ENCODE measurements around the gene DNTT. TPM values are rescaled to one million over a fixed set of nuclear protein-coding genes. Genes with fewer than 3 reads are reported as not detected.

Gene DNTT
- total and polyA plus RNA-seq, 5 donors, result not detected

DNA sequence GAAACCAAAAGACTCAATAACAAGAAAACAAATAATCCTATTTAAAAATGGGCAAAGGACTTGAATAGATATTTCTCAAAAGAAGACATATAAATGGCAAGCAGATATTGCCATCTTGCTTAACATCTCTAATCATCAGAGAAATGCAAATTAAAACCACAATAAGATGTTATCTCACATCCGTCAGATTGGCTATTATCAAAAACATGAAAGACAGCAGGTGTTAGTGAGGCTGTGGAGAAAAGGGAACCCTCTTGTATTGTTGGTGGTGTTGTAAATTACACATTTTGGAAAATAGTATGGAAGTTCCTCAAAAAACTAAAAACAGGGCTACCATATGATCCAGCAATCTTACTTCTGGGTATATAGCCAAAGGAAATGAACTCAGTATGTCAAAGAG lies 28.9 kb downstream of the DNTT start:
- Histone ChIP-seq H3K9me3 (ENCODE audit: control insufficient read depth, low read length) (no peaks in the 10 kb centered on the region), H3K4me3 (ENCODE audit: low read length) (no peak overlapping the region), H3K27ac (ENCODE audit: low read length) (no peak overlapping the region), H3K27me3 (ENCODE audit: control insufficient read depth, insufficient read depth) (no peaks in the 10 kb centered on the region), H3K4me1 (ENCODE audit: control insufficient read depth, insufficient read depth, low read length) (no peaks in the 10 kb centered on the region)
- DNase-seq (no peak), ATAC-seq (no peak)
- intact Hi-C loops (cut with DNase I), result no loop called here
- WGBS, result 61% methylated on average over 1 of the region's 1 CpG

DNA sequence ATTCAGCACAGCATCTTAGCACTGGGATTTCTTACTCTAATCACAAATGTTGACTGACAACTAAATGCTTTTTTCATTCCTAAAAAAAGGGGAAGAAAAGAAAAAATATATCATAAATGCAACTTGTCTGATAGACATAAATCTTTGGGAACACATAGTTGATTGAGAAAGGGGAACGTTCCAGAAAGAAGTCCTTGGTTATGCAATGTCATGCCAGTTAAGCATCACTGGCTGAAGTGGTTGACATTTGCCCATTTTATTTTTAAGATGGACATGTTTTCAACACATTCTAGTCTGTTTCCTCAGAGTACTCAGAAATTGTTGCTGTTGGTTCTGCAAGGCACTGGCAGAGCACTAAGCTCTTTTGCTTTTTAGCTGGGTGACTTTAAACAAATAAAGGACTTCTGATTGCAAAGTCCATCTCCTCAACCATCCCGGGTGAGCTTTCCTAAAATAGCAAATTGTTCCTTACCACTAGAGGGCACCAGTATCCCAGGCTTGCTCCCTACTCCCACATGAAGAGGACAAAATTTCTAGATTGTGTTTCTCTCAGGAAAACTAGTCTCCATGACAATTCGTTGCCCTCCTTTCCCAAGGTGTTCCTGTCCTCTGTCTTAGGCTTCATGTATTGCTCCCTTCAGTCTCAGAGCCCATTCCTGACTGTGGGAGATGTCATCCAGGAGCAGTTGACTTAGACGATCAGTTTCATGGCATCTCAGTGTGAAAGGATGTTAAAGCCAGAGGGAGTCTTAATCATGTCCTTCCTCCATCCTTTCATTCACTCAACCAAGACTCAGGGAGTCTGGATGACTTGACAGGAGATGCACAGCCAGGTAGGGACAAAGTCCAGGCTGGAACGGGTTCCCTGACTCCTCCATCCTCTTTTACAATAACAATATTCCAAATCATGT lies 30.6 kb downstream of the DNTT start:
- DNase-seq, result no peak
- no peaks in the 10 kb centered on the region for H3K9me3 ChIP-seq (ENCODE audit: control insufficient read depth, low read length)
- H3K27ac ChIP-seq (ENCODE audit: low read length), result no peak overlapping the region
- intact Hi-C loops (cut with DNase I), result no loop called here
- peak in 1 of 2 donors; percentile 55 for ATAC-seq
- 41% methylated on average over 5 of the region's 5 CpGs for WGBS
- H3K27me3 ChIP-seq (ENCODE audit: control insufficient read depth, insufficient read depth), result no peaks in the 10 kb centered on the region
- H3K4me1 ChIP-seq (ENCODE audit: control insufficient read depth, insufficient read depth, low read length), result no peaks in the 10 kb centered on the region
- no peak overlapping the region for H3K4me3 ChIP-seq (ENCODE audit: low read length)

- no peak for DNase-seq
- H3K4me3 ChIP-seq (ENCODE audit: low read length), result no peak overlapping the region
- no peaks in the 10 kb centered on the region for H3K4me1 ChIP-seq (ENCODE audit: control insufficient read depth, insufficient read depth, low read length)
- H3K27ac ChIP-seq (ENCODE audit: low read length), result no peak overlapping the region
- intact Hi-C loops (cut with DNase I), result no loop called here
- H3K27me3 ChIP-seq (ENCODE audit: control insufficient read depth, insufficient read depth), result no peaks in the 10 kb centered on the region
- no peaks in the 10 kb centered on the region for H3K9me3 ChIP-seq (ENCODE audit: control insufficient read depth, low read length)
- WGBS, result 94% methylated on average over 2 of the region's 2 CpGs
- no peak for ATAC-seq
Measured at GRCh38 chr10:96337106-96337505, 32.9 kb downstream of the DNTT start.

GRCh38 chr10:96338279-96338925 lies 34.2 kb downstream of the DNTT start:
- intact Hi-C loops (cut with DNase I), result no loop called here
- 43% methylated on average over 5 of the region's 5 CpGs for WGBS
- no peaks in the 10 kb centered on the region for H3K27me3 ChIP-seq (ENCODE audit: control insufficient read depth, insufficient read depth)

GRCh38 chr10:96339383-96339782 lies 35.1 kb downstream of the DNTT start:
- Histone ChIP-seq H3K4me3 (ENCODE audit: low read length) (no peak overlapping the region), H3K9me3 (ENCODE audit: control insufficient read depth, low read length) (no peaks in the 10 kb centered on the region), H3K4me1 (ENCODE audit: control insufficient read depth, insufficient read depth, low read length) (no peaks in the 10 kb centered on the region), H3K27me3 (ENCODE audit: control insufficient read depth, insufficient read depth) (no peaks in the 10 kb centered on the region), H3K27ac (ENCODE audit: low read length) (no peak overlapping the region)
- intact Hi-C loops (cut with DNase I), result no loop called here
- ATAC-seq (peak; percentile 50 to 81), DNase-seq (no peak)
- 70% methylated on average over 4 of the region's 4 CpGs for WGBS

More at GRCh38 chr10:96338279-96338925, 34.2 kb downstream of the DNTT start:
- DNase-seq (no peak), ATAC-seq (peak in 1 of 2 donors; percentile 8)
- no peaks in the 10 kb centered on the region for H3K9me3 ChIP-seq (ENCODE audit: control insufficient read depth, low read length)
- H3K4me1 ChIP-seq (ENCODE audit: control insufficient read depth, insufficient read depth, low read length), result no peaks in the 10 kb centered on the region
- no peak overlapping the region for H3K27ac ChIP-seq (ENCODE audit: low read length)
- H3K4me3 ChIP-seq (ENCODE audit: low read length), result no peak overlapping the region

- WGBS, result 38% methylated on average over 7 of the region's 7 CpGs
- Histone ChIP-seq H3K4me1 (ENCODE audit: control insufficient read depth, insufficient read depth, low read length) (no peaks in the 10 kb centered on the region), H3K27me3 (ENCODE audit: control insufficient read depth, insufficient read depth) (no peaks in the 10 kb centered on the region), H3K27ac (ENCODE audit: low read length) (no peak overlapping the region), H3K4me3 (ENCODE audit: low read length) (no peak overlapping the region), H3K9me3 (ENCODE audit: control insufficient read depth, low read length) (no peaks in the 10 kb centered on the region)
- intact Hi-C loops (cut with DNase I), result no loop called here
- ATAC-seq, result peak; percentile 73 to 78
- DNase-seq, result peak; percentile 39 to 76 (median 67)
Measured at GRCh38 chr10:96339956-96340904, 36.0 kb downstream of the DNTT start.

DNA sequence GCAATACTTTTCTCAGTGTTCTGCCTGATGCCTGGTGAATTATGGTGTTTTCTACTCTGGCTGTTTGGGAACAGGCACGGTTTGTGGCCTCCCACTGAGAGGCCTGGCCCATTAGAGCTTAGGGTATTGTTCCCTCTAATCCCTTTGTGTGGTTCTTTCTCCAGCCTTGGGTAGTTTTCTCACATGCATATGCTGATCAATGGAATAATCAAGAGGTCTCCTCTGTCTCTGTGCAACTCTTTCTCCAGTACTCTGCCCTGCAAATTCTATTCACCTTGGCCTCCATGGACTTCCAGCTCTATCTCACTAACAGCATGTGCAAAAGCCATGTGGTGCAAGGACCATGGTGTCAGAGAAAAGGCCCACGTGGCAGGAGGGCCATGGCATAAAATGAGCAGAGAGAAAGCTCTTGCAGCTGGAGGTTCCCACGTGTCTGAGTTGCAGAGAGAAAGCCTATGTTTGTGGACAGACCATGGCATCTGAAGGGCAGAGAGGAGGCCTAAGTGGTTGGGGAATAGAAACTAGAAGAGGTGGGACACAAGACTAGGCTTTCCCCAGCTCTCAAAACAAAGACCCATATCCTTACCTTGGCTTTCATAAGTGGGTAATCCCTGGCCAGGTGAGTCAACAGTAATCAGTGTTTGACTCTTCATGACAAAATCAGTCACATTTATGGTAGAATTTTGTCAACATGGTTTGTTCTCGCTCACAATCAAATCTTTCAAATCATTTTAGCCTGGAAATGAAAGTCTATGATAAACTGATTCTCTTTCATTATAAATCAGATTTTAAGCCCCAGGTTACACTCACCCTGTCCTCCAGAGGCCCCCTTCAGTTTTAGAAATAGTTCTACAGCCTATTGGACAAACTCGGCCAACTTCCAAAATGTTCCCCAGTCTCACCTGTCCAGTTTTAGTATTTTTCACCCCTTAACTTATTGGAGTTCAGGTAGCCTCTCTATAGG lies 37.3 kb downstream of the DNTT start:
- ATAC-seq (no peak), DNase-seq (no peak)
- WGBS, result 69% methylated on average over 5 of the region's 5 CpGs
- peaks cover 2% of the 10 kb centered on the region for H3K9me3 ChIP-seq (ENCODE audit: control insufficient read depth, low read length)
- intact Hi-C loops (cut with DNase I), result no loop called here
- H3K4me1 ChIP-seq (ENCODE audit: control insufficient read depth, insufficient read depth, low read length), result no peaks in the 10 kb centered on the region
- no peaks in the 10 kb centered on the region for H3K27me3 ChIP-seq (ENCODE audit: control insufficient read depth, insufficient read depth)
- no peak overlapping the region for H3K4me3 ChIP-seq (ENCODE audit: low read length)
- H3K27ac ChIP-seq (ENCODE audit: low read length), result no peak overlapping the region

DNA sequence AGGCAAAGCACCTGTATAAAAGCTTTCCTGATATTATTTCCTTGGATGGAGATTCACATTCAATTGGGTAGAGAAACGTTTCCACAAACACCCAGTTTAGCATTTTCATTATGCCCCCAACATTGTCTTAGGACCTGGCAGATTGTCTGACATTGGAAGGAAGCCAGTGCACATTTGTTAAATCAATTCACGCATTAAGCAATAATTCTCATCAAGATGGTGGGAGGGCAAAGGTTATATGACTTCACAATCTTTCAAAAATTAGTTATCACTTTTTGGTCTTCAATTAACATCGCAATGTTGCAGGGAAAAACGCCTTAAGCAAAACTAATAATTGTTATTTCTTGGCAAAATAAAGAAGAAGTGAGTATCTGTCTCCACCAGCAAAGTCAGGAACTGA lies 38.2 kb downstream of the DNTT start:
- WGBS, result 76% methylated on average over 4 of the region's 4 CpGs
- intact Hi-C loops (cut with DNase I), result no loop called here
- no peak for ATAC-seq
- Histone ChIP-seq H3K27ac (ENCODE audit: low read length) (no peak overlapping the region), H3K4me3 (ENCODE audit: low read length) (no peak overlapping the region), H3K9me3 (ENCODE audit: control insufficient read depth, low read length) (peaks cover 2% of the 10 kb centered on the region), H3K4me1 (ENCODE audit: control insufficient read depth, insufficient read depth, low read length) (no peaks in the 10 kb centered on the region), H3K27me3 (ENCODE audit: control insufficient read depth, insufficient read depth) (no peaks in the 10 kb centered on the region)
- DNase-seq, result no peak

GRCh38 chr10:96344178-96344577 lies 39.9 kb downstream of the DNTT start:
- ATAC-seq, result no peak
- H3K27ac ChIP-seq (ENCODE audit: low read length), result no peak overlapping the region
- H3K9me3 ChIP-seq (ENCODE audit: control insufficient read depth, low read length), result peaks cover 2% of the 10 kb centered on the region
- no peaks in the 10 kb centered on the region for H3K27me3 ChIP-seq (ENCODE audit: control insufficient read depth, insufficient read depth)
- 94% methylated on average over 4 of the region's 4 CpGs for WGBS
- H3K4me3 ChIP-seq (ENCODE audit: low read length), result no peak overlapping the region
- DNase-seq, result no peak
- intact Hi-C loops (cut with DNase I), result no loop called here
- H3K4me1 ChIP-seq (ENCODE audit: control insufficient read depth, insufficient read depth, low read length), result no peaks in the 10 kb centered on the region

DNA sequence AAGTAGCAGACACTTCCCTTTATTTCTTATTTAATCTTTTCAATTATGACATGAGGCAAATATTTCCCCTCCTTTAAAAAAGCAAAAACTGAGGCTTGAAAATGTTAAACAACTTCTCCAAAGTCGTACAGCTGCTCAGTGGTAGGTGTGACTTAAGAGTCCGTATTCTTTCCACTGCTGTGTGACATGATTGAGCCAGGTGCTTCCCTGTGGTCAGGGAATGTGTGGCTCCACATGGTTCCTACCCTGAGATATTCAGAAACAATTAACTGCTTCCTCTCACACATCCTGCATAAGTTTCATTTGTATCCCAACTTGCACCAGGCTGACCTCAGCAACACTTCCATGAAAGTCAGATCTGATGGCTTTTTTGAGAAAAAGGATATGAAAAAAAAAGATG lies 41.0 kb downstream of the DNTT start:
- DNase-seq (no peak), ATAC-seq (no peak)
- H3K4me1 ChIP-seq (ENCODE audit: control insufficient read depth, insufficient read depth, low read length), result no peaks in the 10 kb centered on the region
- intact Hi-C loops (cut with DNase I), result no loop called here
- no peak overlapping the region for H3K27ac ChIP-seq (ENCODE audit: low read length)
- H3K27me3 ChIP-seq (ENCODE audit: control insufficient read depth, insufficient read depth), result no peaks in the 10 kb centered on the region
- peaks cover 2% of the 10 kb centered on the region for H3K9me3 ChIP-seq (ENCODE audit: control insufficient read depth, low read length)
- no peak overlapping the region for H3K4me3 ChIP-seq (ENCODE audit: low read length)
- 32% methylated on average over 2 of the region's 2 CpGs for WGBS
